Measurements from ENCODE around the gene SRPK1.

SRPK1 gene

DNA sequence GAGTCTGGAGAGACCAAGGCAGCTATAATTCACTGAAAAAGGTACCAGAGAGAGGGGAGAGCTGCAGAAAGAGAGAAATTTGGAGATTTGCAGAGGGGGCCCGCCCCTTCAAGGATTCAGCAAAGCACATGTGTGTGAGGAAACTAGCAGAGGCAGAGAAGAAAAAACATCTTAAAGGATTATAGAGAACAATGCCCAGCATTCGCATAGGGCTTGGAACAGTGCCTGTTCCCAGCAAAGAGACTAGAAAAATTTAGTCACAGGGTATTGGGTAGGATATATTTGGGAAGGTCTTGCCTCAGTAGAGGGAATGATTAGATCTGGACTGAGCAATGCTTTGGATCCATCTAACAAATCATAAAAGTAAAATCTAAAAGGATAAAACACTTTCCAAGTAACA lies 44.0 kb downstream of the SRPK1 start:
- Histone ChIP-seq H3K27ac (ENCODE audit: low read depth, low read length, poor library complexity, severe bottlenecking) (no peak overlapping the region), H4K20me1 (ENCODE audit: insufficient read depth, low read length) (no peaks in the 10 kb centered on the region), H3K4me2 (ENCODE audit: low read length) (no peak overlapping the region), H3K27me3 (ENCODE audit: insufficient read depth, low read length) (no peaks in the 10 kb centered on the region), H3K36me3 (ENCODE audit: insufficient read depth, low read length) (peaks cover 83% of the 10 kb centered on the region), H3K9ac (ENCODE audit: low read length) (no peak overlapping the region), H3K79me2 (ENCODE audit: insufficient read depth, low read length) (no peaks in the 10 kb centered on the region), H3F3A (ENCODE audit: insufficient read depth, low read length) (no peaks in the 10 kb centered on the region), H3K9me2 (ENCODE audit: low read depth, low read length) (no peaks in the 10 kb centered on the region), H3K4me1 (ENCODE audit: insufficient read depth, low read length, severe bottlenecking) (no peaks in the 10 kb centered on the region), H3K9me3 (ENCODE audit: low read length) (no peaks in the 10 kb centered on the region), H3K4me3 (ENCODE audit: low read depth, low read length, poor library complexity, severe bottlenecking) (no peak overlapping the region), H2AFZ (ENCODE audit: low read length) (no peak overlapping the region)
- TF ChIP-seq EZH2 (IDR thresholded peaks at IDR 0.05; ENCODE audit: borderline replicate concordance, low read length), result no peak
- TF ChIP-seq, protein P1, sequence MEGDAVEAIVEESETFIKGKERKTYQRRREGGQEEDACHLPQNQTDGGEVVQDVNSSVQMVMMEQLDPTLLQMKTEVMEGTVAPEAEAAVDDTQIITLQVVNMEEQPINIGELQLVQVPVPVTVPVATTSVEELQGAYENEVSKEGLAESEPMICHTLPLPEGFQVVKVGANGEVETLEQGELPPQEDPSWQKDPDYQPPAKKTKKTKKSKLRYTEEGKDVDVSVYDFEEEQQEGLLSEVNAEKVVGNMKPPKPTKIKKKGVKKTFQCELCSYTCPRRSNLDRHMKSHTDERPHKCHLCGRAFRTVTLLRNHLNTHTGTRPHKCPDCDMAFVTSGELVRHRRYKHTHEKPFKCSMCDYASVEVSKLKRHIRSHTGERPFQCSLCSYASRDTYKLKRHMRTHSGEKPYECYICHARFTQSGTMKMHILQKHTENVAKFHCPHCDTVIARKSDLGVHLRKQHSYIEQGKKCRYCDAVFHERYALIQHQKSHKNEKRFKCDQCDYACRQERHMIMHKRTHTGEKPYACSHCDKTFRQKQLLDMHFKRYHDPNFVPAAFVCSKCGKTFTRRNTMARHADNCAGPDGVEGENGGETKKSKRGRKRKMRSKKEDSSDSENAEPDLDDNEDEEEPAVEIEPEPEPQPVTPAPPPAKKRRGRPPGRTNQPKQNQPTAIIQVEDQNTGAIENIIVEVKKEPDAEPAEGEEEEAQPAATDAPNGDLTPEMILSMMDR (IDR thresholded peaks at IDR 0.05; ENCODE audit: low read length), result no peak

DNA sequence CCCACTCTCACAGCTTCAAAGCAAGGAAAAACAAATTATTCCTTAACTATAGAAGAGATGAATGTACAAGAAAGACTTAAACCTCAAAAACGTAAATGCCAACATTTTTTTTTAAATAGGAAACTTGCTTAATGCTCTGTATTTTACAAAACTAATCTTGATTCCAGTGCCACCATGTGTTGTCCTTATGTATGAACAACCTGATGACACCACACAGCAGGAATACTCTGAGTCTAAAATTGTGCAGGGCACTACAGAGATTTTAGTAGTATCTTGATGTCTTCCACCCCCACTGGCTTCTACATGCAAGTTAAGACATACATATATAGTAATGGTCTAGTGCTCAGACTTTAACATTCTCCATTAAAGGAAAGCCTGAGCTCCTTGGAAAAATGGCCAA lies 46.2 kb downstream of the SRPK1 start:
- Histone ChIP-seq H3K9me3 (ENCODE audit: low read length) (no peaks in the 10 kb centered on the region), H3K79me2 (ENCODE audit: insufficient read depth, low read length) (no peaks in the 10 kb centered on the region), H3K27me3 (ENCODE audit: insufficient read depth, low read length) (no peaks in the 10 kb centered on the region), H2AFZ (ENCODE audit: low read length) (no peak overlapping the region), H3K4me3 (ENCODE audit: low read depth, low read length, poor library complexity, severe bottlenecking) (no peak overlapping the region), H3K36me3 (ENCODE audit: insufficient read depth, low read length) (peaks cover 85% of the 10 kb centered on the region), H3K4me1 (ENCODE audit: insufficient read depth, low read length, severe bottlenecking) (no peaks in the 10 kb centered on the region), H3F3A (ENCODE audit: insufficient read depth, low read length) (no peaks in the 10 kb centered on the region), H3K9me2 (ENCODE audit: low read depth, low read length) (no peaks in the 10 kb centered on the region), H3K27ac (ENCODE audit: low read depth, low read length, poor library complexity, severe bottlenecking) (no peak overlapping the region), H3K4me2 (ENCODE audit: low read length) (no peak overlapping the region), H3K9ac (ENCODE audit: low read length) (no peak overlapping the region), H4K20me1 (ENCODE audit: insufficient read depth, low read length) (no peaks in the 10 kb centered on the region)
- TF ChIP-seq, protein P1 (IDR thresholded peaks at IDR 0.05; ENCODE audit: low read length), result no peak
- TF ChIP-seq EZH2 (IDR thresholded peaks at IDR 0.05; ENCODE audit: borderline replicate concordance, low read length), result no peak

DNA sequence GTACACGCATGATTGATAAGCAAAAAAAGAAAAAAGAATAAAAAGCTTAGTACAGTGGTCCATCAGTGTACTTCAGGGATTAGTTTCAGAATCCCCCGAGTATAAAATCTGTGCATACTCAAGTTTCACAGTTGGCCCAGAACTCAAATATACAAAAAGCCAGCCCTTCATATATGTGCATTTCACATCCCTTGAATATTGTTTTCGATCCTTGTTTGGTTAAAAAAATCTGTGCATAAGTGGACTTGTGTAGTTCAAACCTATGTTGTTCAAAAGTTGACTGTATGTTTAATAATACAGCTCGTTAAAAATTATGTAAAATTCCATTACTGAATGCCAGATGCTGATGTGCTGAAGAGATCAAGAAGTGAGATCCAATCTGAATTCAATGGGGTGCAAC lies 61.5 kb downstream of the SRPK1 start:
- Histone ChIP-seq H3K79me2 (ENCODE audit: insufficient read depth, low read length) (no peaks in the 10 kb centered on the region), H4K20me1 (ENCODE audit: insufficient read depth, low read length) (no peaks in the 10 kb centered on the region), H3K4me1 (ENCODE audit: insufficient read depth, low read length, severe bottlenecking) (no peaks in the 10 kb centered on the region), H3F3A (ENCODE audit: insufficient read depth, low read length) (no peaks in the 10 kb centered on the region), H3K9me2 (ENCODE audit: low read depth, low read length) (no peaks in the 10 kb centered on the region), H2AFZ (ENCODE audit: low read length) (no peak overlapping the region), H3K4me3 (ENCODE audit: low read depth, low read length, poor library complexity, severe bottlenecking) (no peak overlapping the region), H3K4me2 (ENCODE audit: low read length) (no peak overlapping the region), H3K9me3 (ENCODE audit: low read length) (no peaks in the 10 kb centered on the region), H3K9ac (ENCODE audit: low read length) (no peak overlapping the region), H3K27me3 (ENCODE audit: insufficient read depth, low read length) (no peaks in the 10 kb centered on the region), H3K36me3 (ENCODE audit: insufficient read depth, low read length) (peaks cover 94% of the 10 kb centered on the region), H3K27ac (ENCODE audit: low read depth, low read length, poor library complexity, severe bottlenecking) (no peak overlapping the region)
- TF ChIP-seq, protein P1 (IDR thresholded peaks at IDR 0.05; ENCODE audit: low read length), result no peak
- no peak for TF ChIP-seq EZH2 (IDR thresholded peaks at IDR 0.05; ENCODE audit: borderline replicate concordance, low read length)
